ENCODE data around the gene CRYZL1. TPM values are rescaled to one million over a fixed set of nuclear protein-coding genes. Genes with fewer than 3 reads are reported as not detected.

The CRYZL1 gene
- 10.4 and 18.1 TPM in 2 replicates for total RNA-seq

GRCh38 chr21:33641352-33642026, at the start of gene CRYZL1:
CRYZL1 (minus strand) TSS chr21:33641741; CDS start chr21:33631551, 10,190 bp downstream.

GRCh38 chr21:33642027-33642895, 720 bp upstream of the CRYZL1 start, which contains the start of gene ITSN1:
ITSN1 (plus strand) TSS chr21:33642501; CDS start chr21:33718829, 76,328 bp downstream.

GRCh38 chr21:33588485-33589335, 52.8 kb downstream of the CRYZL1 start, which contains the start of gene DONSON:
DONSON (minus strand) TSS chr21:33588684; CDS start chr21:33588641, 43 bp downstream.

GRCh38 chr21:33542640-33543504, 98.7 kb downstream of the CRYZL1 start, which contains the start of gene SON:
SON (plus strand) TSS chr21:33543038; CDS start chr21:33543093, 55 bp downstream.

GRCh38 chr21:33541756-33542639, 99.5 kb downstream of the CRYZL1 start, which contains the start of gene GART:
GART (minus strand) TSS chr21:33542117; CDS start chr21:33539315, 2,802 bp downstream.

Other genes starting within 250 kb of the CRYZL1 start
- gene IFNGR2, start 238.3 kb downstream of the CRYZL1 start, total RNA-seq, result 65.4 and 69.8 TPM in 2 replicates
- gene TMEM50B, start 161.8 kb downstream of the CRYZL1 start, total RNA-seq, result 11.8 and 28.0 TPM in 2 replicates
- 0.18 and 1.7 TPM in 2 replicates for gene DNAJC28, start 150.0 kb downstream of the CRYZL1 start, total RNA-seq
- gene GART, start 99.6 kb downstream of the CRYZL1 start, total RNA-seq, result 76.7 and 95.2 TPM in 2 replicates
- 71.8 and 79.9 TPM in 2 replicates for gene SON, start 98.7 kb downstream of the CRYZL1 start, total RNA-seq
- gene DONSON, start 53.1 kb downstream of the CRYZL1 start, total RNA-seq, result 22.2 and 24.1 TPM in 2 replicates
- 35.7 and 62.7 TPM in 2 replicates for gene ITSN1, start 760 bp upstream of the CRYZL1 start, total RNA-seq